MCF 10A (cell line): Measurements from ENCODE around the gene CGB8. TPM values are rescaled to one million over a fixed set of nuclear protein-coding genes. Genes with fewer than 3 reads are reported as not detected.

Experiments used
- BruUV-seq: library from RNA; stranded (reverse); fragments of 400-500 nt; replicated peaks from 2 replicates; lab custom pipeline; 2021; lab: Mats Ljungman, UMichigan
- CTCF ChIA-PET: fragments of 300-600 bp; sonication (Branson Sonifier 250); formaldehyde crosslinking; extraction: SDS; loops from one replicate; lab custom pipeline; 2021; ENCODE audit warnings: antibody characterized with exemption, inconsistent platforms; lab: Yijun Ruan, JAX
- POLR2A ChIA-PET: fragments of 300-600, 350-650 bp; sonication (Branson Sonifier 250); formaldehyde crosslinking; extraction: SDS; loops from one replicate; lab custom pipeline; 2020; ENCODE audit warnings: antibody characterized with exemption, inconsistent platforms; lab: Yijun Ruan, JAX
- DNase-seq: peaks from one replicate; pipeline ENCODE4 v3.0.0-alpha.2; 2018; ENCODE audit not compliant: unreplicated experiment
- H3K27ac Mint-ChIP-seq: one replicate; pipeline ENCODE4 v1.8.0; 2022; ENCODE audit warnings: mild to moderate bottlenecking, low read depth, mixed read lengths; ENCODE audit not compliant: unreplicated experiment
- H3K27me3 Mint-ChIP-seq: one replicate; pipeline ENCODE4 v1.8.0; 2022; ENCODE audit warnings: mixed read lengths; ENCODE audit not compliant: insufficient read depth, unreplicated experiment
- H3K36me3 Mint-ChIP-seq: one replicate; pipeline ENCODE4 v1.8.0; 2022; ENCODE audit warnings: mild to moderate bottlenecking, moderate library complexity, mixed read lengths; ENCODE audit not compliant: insufficient read depth, unreplicated experiment
- H3K4me1 Mint-ChIP-seq: one replicate; pipeline ENCODE4 v1.8.0; 2022; ENCODE audit warnings: mixed read lengths; ENCODE audit not compliant: insufficient read depth, unreplicated experiment
- H3K4me3 Mint-ChIP-seq: one replicate; pipeline ENCODE4 v1.8.0; 2022; ENCODE audit warnings: mild to moderate bottlenecking, moderate library complexity, mixed read lengths; ENCODE audit not compliant: unreplicated experiment
- H3K9me3 Mint-ChIP-seq: one replicate; pipeline ENCODE4 v1.8.0; 2022; ENCODE audit warnings: mixed read lengths; ENCODE audit not compliant: unreplicated experiment
- intact Hi-C: fragments of 100-400 bp; cut with micrococcal nuclease; formaldehyde crosslinking; loops from 2 replicates; pipeline ENCODE4 v1.14.1; 2022
- total RNA-seq: library from RNA; stranded (reverse); gene quantifications from 2 replicates; pipeline ENCODE4 v1.2.3, GENCODE V29; 2022
- TF ChIP-seq, protein P1 (sequence below): fragments of 200-600 bp; IDR thresholded peaks from one replicate; pipeline ENCODE4 v1.8.0; 2022; ENCODE audit warnings: antibody characterized with exemption, mild to moderate bottlenecking; ENCODE audit not compliant: unreplicated experiment

The CGB8 gene
- total RNA-seq, 1 experiment from 2014 or later: 1.3 TPM

- intact Hi-C loops: no loop called here
- POLR2A ChIA-PET: interaction anchor here (0.5 to 1.3 kb wide), 3 partner anchors 9 to 187 kb away, joined by 3 to 4 read pairs (median 3); partner anchors contain the start of genes GYS1 and RUVBL2
- Mint-ChIP-seq H3K27me3 (no peaks in the 10 kb centered on the region), H3K4me1 (no peaks in the 10 kb centered on the region), H3K4me3 (no peak overlapping the region), H3K27ac (no peak overlapping the region), H3K36me3 (peaks cover 68% of the 10 kb centered on the region), H3K9me3 (no peaks in the 10 kb centered on the region)
- DNase-seq: no peak
- CTCF ChIA-PET: interaction anchor here (0.6 kb wide), 1 partner anchor 336 kb away, joined by 3 read pairs; no protein-coding TSS in a partner anchor
- TF ChIP-seq, protein P1, sequence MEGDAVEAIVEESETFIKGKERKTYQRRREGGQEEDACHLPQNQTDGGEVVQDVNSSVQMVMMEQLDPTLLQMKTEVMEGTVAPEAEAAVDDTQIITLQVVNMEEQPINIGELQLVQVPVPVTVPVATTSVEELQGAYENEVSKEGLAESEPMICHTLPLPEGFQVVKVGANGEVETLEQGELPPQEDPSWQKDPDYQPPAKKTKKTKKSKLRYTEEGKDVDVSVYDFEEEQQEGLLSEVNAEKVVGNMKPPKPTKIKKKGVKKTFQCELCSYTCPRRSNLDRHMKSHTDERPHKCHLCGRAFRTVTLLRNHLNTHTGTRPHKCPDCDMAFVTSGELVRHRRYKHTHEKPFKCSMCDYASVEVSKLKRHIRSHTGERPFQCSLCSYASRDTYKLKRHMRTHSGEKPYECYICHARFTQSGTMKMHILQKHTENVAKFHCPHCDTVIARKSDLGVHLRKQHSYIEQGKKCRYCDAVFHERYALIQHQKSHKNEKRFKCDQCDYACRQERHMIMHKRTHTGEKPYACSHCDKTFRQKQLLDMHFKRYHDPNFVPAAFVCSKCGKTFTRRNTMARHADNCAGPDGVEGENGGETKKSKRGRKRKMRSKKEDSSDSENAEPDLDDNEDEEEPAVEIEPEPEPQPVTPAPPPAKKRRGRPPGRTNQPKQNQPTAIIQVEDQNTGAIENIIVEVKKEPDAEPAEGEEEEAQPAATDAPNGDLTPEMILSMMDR: no peak
- BruUV-seq: no TSS peak
Observed at GRCh38 chr19:49010453-49010852, 38.5 kb downstream of the CGB8 start.

GRCh38 chr19:49009828-49010227 lies 39.1 kb downstream of the CGB8 start:
- POLR2A ChIA-PET: interaction anchor here (0.5 to 1.4 kb wide), 4 partner anchors 10 to 188 kb away, joined by 3 to 4 read pairs (median 3); partner anchors contain the start of genes GYS1 and RUVBL2

DNA sequence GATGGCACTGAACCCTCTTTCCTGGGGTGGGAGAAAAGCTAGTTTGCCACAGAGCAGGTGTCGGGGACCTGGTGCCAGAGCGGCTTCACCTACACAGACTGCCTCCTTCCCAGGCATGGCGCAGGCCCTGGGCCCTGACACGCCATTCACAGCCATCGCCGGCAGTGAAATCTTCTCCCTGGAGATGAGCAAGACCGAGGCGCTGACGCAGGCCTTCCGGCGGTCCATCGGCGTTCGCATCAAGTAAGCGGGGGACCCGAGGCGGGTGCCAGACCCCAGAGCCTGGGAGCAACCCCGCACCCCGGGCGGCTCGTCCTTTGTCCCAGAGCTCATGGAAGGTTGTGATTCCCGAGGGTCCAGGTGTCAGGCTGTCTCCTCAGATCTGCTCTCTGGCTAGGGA lies 42.0 kb downstream of the CGB8 start:
- Mint-ChIP-seq H3K27me3 (no peaks in the 10 kb centered on the region), H3K4me1 (no peaks in the 10 kb centered on the region), H3K9me3 (no peaks in the 10 kb centered on the region), H3K36me3 (peaks cover 87% of the 10 kb centered on the region), H3K4me3 (no peak overlapping the region), H3K27ac (no peak overlapping the region)
- intact Hi-C loops: no loop called here
- no TSS peak for BruUV-seq
- DNase-seq: no peak
- POLR2A ChIA-PET: interaction anchor here (1.0 to 3.2 kb wide), 3 partner anchors 12 to 135 kb away, joined by 3 to 13 read pairs (median 5); partner anchors contain the start of genes GYS1, NTF4, PPP1R15A and RUVBL2
- CTCF ChIA-PET: interaction anchor here (0.5 to 2.9 kb wide), 3 partner anchors 9 to 121 kb away, joined by 3 to 9 read pairs (median 3); no protein-coding TSS in a partner anchor
- TF ChIP-seq, protein P1: no peak

More at GRCh38 chr19:49009828-49010227, 39.1 kb downstream of the CGB8 start:
- TF ChIP-seq, protein P1: no peak
- Mint-ChIP-seq H3K36me3 (peaks cover 71% of the 10 kb centered on the region), H3K4me3 (no peak overlapping the region), H3K4me1 (no peaks in the 10 kb centered on the region), H3K27me3 (no peaks in the 10 kb centered on the region), H3K9me3 (no peaks in the 10 kb centered on the region), H3K27ac (no peak overlapping the region)
- BruUV-seq: no TSS peak
- intact Hi-C loops: no loop called here
- CTCF ChIA-PET: interaction anchor here (0.7 kb wide), 1 partner anchor 214 kb away, joined by 3 read pairs; no protein-coding TSS in a partner anchor
- no peak for DNase-seq

DNA sequence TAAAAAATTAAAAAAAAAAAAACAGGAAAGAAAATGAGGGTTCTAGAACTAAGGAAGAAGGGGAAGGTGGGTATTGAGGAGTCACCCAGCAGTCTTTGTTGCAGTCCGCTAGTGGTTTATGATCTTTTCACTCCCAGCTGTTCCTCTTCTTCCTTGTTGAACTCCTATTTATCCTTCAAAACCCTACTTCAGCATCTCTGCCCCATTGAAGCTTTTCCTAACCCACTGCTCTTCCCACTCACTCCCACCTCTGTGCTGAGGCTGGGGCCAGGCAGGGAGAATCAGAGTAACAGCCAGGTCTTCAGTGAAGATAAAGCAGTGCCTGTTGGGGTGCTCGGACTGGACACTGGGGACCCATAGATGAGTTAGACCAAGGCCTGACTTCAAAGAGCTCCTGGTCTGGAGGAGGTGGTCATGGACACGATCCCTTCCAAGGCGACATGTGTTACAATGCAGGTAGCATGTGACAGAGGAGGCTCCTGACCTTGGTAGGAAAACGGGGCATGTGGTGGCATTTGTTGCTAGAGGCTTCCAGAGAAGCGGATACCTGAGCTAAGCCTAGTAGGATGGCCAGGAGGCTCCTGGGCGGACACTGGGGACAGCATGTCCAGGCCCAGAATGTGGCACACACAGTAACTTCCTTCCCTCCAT lies 43.8 kb downstream of the CGB8 start:
- Mint-ChIP-seq H3K36me3 (peaks cover 81% of the 10 kb centered on the region), H3K4me3 (no peak overlapping the region), H3K27me3 (no peaks in the 10 kb centered on the region), H3K9me3 (no peaks in the 10 kb centered on the region), H3K27ac (no peak overlapping the region), H3K4me1 (no peaks in the 10 kb centered on the region)
- BruUV-seq: no TSS peak
- TF ChIP-seq, protein P1: no peak
- intact Hi-C loops: no loop called here
- no peak for DNase-seq
- ChIA-PET CTCF (interaction anchor here (0.9 to 1.0 kb wide), 2 partner anchors 92 to 203 kb away, joined by 3 to 5 read pairs; no protein-coding TSS in a partner anchor), POLR2A (no interaction called here)
